GM23248 (cell line): ENCODE data around the gene VAMP2.

ENCODE experiments used
- EZH2 ChIP-seq: fragments of 200-600 bp; sonication (generic); IDR thresholded peaks from 2 replicates; pipeline ENCODE4 v1.6.1; 2018; ENCODE audit warnings: antibody characterized with exemption, mild to moderate bottlenecking; ENCODE audit not compliant: insufficient read depth, poor library complexity, severe bottlenecking
- EZH2phosphoT487 ChIP-seq: fragments of 200-600 bp; sonication (generic); IDR thresholded peaks from 2 replicates; pipeline ENCODE4 v1.6.1; 2018; ENCODE audit warnings: antibody characterized with exemption, moderate library complexity, mild to moderate bottlenecking, low read depth; ENCODE audit not compliant: insufficient read depth

DNA sequence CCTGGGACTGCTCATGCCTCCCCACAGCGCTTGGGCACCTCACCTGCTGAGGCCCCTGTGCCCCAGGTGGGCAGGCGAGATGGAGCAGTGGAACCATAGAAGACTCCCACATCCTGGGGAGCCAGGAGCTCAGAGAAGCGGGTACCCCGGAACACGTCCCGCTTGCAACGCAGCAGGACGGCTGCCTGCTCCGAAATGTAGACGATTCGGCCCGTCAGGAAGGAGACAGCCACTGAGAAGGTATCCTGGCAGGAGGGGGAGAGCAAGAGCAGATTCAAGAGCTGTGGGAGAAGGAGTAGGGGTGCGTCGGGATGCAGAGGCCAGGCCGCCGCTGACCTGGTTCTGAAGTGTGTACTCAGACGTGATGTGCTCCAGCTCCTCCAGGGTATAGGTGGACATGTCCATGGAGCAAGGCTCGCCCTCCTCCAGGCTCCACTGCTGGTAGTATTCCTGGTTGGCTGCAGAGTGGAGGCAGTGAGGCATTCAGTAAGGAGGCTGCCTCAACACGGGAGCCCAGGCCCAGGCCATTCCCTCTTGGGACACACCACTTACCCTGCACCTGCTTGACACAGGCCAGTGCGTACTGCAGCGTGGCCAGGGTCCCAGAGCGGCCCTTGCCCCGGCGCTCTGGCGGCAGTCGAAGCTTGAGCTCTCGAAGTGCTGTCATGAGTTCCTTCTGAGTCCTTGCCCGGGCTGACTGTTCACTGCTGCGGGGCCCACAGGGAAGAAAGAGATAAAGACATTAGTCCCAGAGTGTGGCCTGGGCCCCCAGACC is 13.1 kb downstream of the VAMP2 start:
- TF ChIP-seq EZH2 = no peak
- no peak for TF ChIP-seq EZH2phosphoT487
